GM12891 (cell line): ENCODE measurements around the gene TOR1A.

ENCODE experiments used
- PAX5 ChIP-seq: IDR thresholded peaks from 2 replicates; pipeline ENCODE4 v1.6.1; 2011; ENCODE audit warnings: low read length, moderate library complexity, mild to moderate bottlenecking; ENCODE audit not compliant: insufficient read depth, severe bottlenecking
- POLR2A ChIP-seq: IDR thresholded peaks from 2 replicates; pipeline ENCODE4 v1.6.1; 2011; ENCODE audit warnings: low read depth, low read length, control low read depth
- POLR2AphosphoS5 ChIP-seq: IDR thresholded peaks from 2 replicates; pipeline ENCODE4 v1.6.1; 2011; ENCODE audit warnings: low read depth, low read length, control low read depth
- POU2F2 ChIP-seq: IDR thresholded peaks from 2 replicates; pipeline ENCODE4 v1.6.1; 2011; ENCODE audit warnings: low read depth, mild to moderate bottlenecking, control low read depth, low read length, moderate library complexity
- SPI1 ChIP-seq: IDR thresholded peaks from 2 replicates; pipeline ENCODE4 v1.6.1; 2011; ENCODE audit warnings: low read depth, low read length, control low read depth
- TAF1 ChIP-seq: IDR thresholded peaks from 2 replicates; pipeline ENCODE4 v1.6.1; 2011; ENCODE audit warnings: low read depth, low read length, control low read depth

GRCh38 chr9:129786481-129786880 lies 37.5 kb downstream of the TOR1A start:
- TF ChIP-seq POLR2A: no peak
- no peak for TF ChIP-seq POLR2AphosphoS5
- TF ChIP-seq TAF1: no peak
- no peak for TF ChIP-seq SPI1
- TF ChIP-seq POU2F2: no peak
- TF ChIP-seq PAX5: no peak
